ENCODE data around the gene RBMS3. TPM values are rescaled to one million over a fixed set of nuclear protein-coding genes. Genes with fewer than 3 reads are reported as not detected.

RBMS3 gene
- total and polyA plus RNA-seq, 2 donors (not counting 1 experiment from before 2014, with no cell fraction given): 26.9 to 68.4 TPM

- Histone ChIP-seq H3K9me3 (ENCODE audit: control insufficient read depth, insufficient read depth, low read depth, low read length) (no peaks in the 10 kb centered on the region), H3K79me2 (ENCODE audit: control insufficient read depth, insufficient read depth, low read length) (no peaks in the 10 kb centered on the region), H3K27ac (ENCODE audit: insufficient read depth, low read length) (no peak overlapping the region), H3K9ac (ENCODE audit: insufficient read depth, low read length) (no peak overlapping the region), H3K4me3 (replicated peaks in 1 of 4; ENCODE audit: control extremely low read depth in 1 of 4, insufficient read depth in 1 of 4, low read depth in 3 of 4, low read length in 4 of 4) (no peak overlapping the region), H4K20me1 (ENCODE audit: control insufficient read depth, extremely low read depth, insufficient read depth, low read length) (no peaks in the 10 kb centered on the region), H3K4me2 (ENCODE audit: extremely low read depth, insufficient read depth, low read length) (no peak overlapping the region), H2AFZ (ENCODE audit: low read length) (no peak overlapping the region), H3K4me1 (ENCODE audit: control insufficient read depth, extremely low read depth, insufficient read depth, low read length) (no peaks in the 10 kb centered on the region), H3K36me3 (ENCODE audit: control insufficient read depth, insufficient read depth, low read length) (no peaks in the 10 kb centered on the region), H3K27me3 (ENCODE audit: control insufficient read depth, insufficient read depth, low read length) (no peaks in the 10 kb centered on the region)
- TF ChIP-seq CTCF (conservative IDR thresholded peaks at IDR 0.05 in 1 of 2, IDR thresholded peaks at IDR 0.05 in 1 of 2; ENCODE audit: low read depth in 1 of 2, low read length in 2 of 2) (no peak), EZH2 (IDR thresholded peaks at IDR 0.05; ENCODE audit: low read length, missing control alignments) (no peak)
- peak in 1 of 2 donors; percentile 37 for DNase-seq (ENCODE audit: low read depth in 2 of 2)
These were observed 656.3 kb downstream of the RBMS3 start for GRCh38 chr3:29937185-29937584.

GRCh38 chr3:29940759-29941323 lies 660.0 kb downstream of the RBMS3 start:
- no peak overlapping the region for H3K9ac ChIP-seq (ENCODE audit: insufficient read depth, low read length)
- no peaks in the 10 kb centered on the region for H3K36me3 ChIP-seq (ENCODE audit: control insufficient read depth, insufficient read depth, low read length)
- H3K4me1 ChIP-seq (ENCODE audit: control insufficient read depth, extremely low read depth, insufficient read depth, low read length): no peaks in the 10 kb centered on the region
- no peaks in the 10 kb centered on the region for H3K27me3 ChIP-seq (ENCODE audit: control insufficient read depth, insufficient read depth, low read length)
- H3K4me3 ChIP-seq (replicated peaks in 1 of 4; ENCODE audit: control extremely low read depth in 1 of 4, insufficient read depth in 1 of 4, low read depth in 3 of 4, low read length in 4 of 4): no peak overlapping the region
- no peaks in the 10 kb centered on the region for H3K79me2 ChIP-seq (ENCODE audit: control insufficient read depth, insufficient read depth, low read length)
- H3K4me2 ChIP-seq (ENCODE audit: extremely low read depth, insufficient read depth, low read length): no peak overlapping the region
- no peak overlapping the region for H2AFZ ChIP-seq (ENCODE audit: low read length)
- H3K9me3 ChIP-seq (ENCODE audit: control insufficient read depth, insufficient read depth, low read depth, low read length): no peaks in the 10 kb centered on the region
- no peak for DNase-seq (ENCODE audit: low read depth in 2 of 2)
- no peak overlapping the region for H3K27ac ChIP-seq (ENCODE audit: insufficient read depth, low read length)
- TF ChIP-seq EZH2 (IDR thresholded peaks at IDR 0.05; ENCODE audit: low read length, missing control alignments) (no peak), CTCF (conservative IDR thresholded peaks at IDR 0.05 in 1 of 2, IDR thresholded peaks at IDR 0.05 in 1 of 2; ENCODE audit: low read depth in 1 of 2, low read length in 2 of 2) (no peak)
- H4K20me1 ChIP-seq (ENCODE audit: control insufficient read depth, extremely low read depth, insufficient read depth, low read length): no peaks in the 10 kb centered on the region

- TF ChIP-seq EZH2 (IDR thresholded peaks at IDR 0.05; ENCODE audit: low read length, missing control alignments): no peak
- no peak for TF ChIP-seq CTCF (conservative IDR thresholded peaks at IDR 0.05 in 1 of 2, IDR thresholded peaks at IDR 0.05 in 1 of 2; ENCODE audit: low read depth in 1 of 2, low read length in 2 of 2)
- no peaks in the 10 kb centered on the region for H3K27me3 ChIP-seq (ENCODE audit: control insufficient read depth, insufficient read depth, low read length)
- no peak overlapping the region for H3K27ac ChIP-seq (ENCODE audit: insufficient read depth, low read length)
These were observed 661.4 kb downstream of the RBMS3 start for GRCh38 chr3:29942297-29942696.

More at GRCh38 chr3:29942297-29942696, 661.4 kb downstream of the RBMS3 start:
- no peaks in the 10 kb centered on the region for H3K36me3 ChIP-seq (ENCODE audit: control insufficient read depth, insufficient read depth, low read length)
- no peaks in the 10 kb centered on the region for H3K79me2 ChIP-seq (ENCODE audit: control insufficient read depth, insufficient read depth, low read length)
- no peak for DNase-seq (ENCODE audit: low read depth in 2 of 2)
- no peak overlapping the region for H3K4me2 ChIP-seq (ENCODE audit: extremely low read depth, insufficient read depth, low read length)
- H4K20me1 ChIP-seq (ENCODE audit: control insufficient read depth, extremely low read depth, insufficient read depth, low read length): no peaks in the 10 kb centered on the region
- no peak overlapping the region for H3K4me3 ChIP-seq (replicated peaks in 1 of 4; ENCODE audit: control extremely low read depth in 1 of 4, insufficient read depth in 1 of 4, low read depth in 3 of 4, low read length in 4 of 4)
- no peaks in the 10 kb centered on the region for H3K9me3 ChIP-seq (ENCODE audit: control insufficient read depth, insufficient read depth, low read depth, low read length)
- H2AFZ ChIP-seq (ENCODE audit: low read length): no peak overlapping the region
- H3K4me1 ChIP-seq (ENCODE audit: control insufficient read depth, extremely low read depth, insufficient read depth, low read length): no peaks in the 10 kb centered on the region
- no peak overlapping the region for H3K9ac ChIP-seq (ENCODE audit: insufficient read depth, low read length)
